Body of pancreas (tissue), 4 donors: ENCODE measurements around the gene CAPN8. TPM values are rescaled to one million over a fixed set of nuclear protein-coding genes. Genes with fewer than 3 reads are reported as not detected.

Experiments
- ATAC-seq: fragments of 150-250 bp; one replicate; pipeline ENCODE4 v1.9.1; 2016
- DNase-seq, 4 donors: peaks; one replicate each; pipeline ENCODE4 v3.0.0-alpha.2; 2019
- H3K27ac ChIP-seq, 4 donors: fragments of 200-600 bp; sonication (generic); 1 replicate in 3 of 4; 2 replicates in 1 of 4; pipeline versions ENCODE4 v1.5.1 to v1.6.1; 2016 to 2019; ENCODE audit warnings: mild to moderate bottlenecking in 1 of 4, mixed read lengths in 1 of 4, moderate library complexity in 1 of 4
- H3K27me3 ChIP-seq, 2 donors: fragments of 200-600 bp; sonication (generic); one replicate each; pipeline ENCODE4 v1.6.0; 2016; ENCODE audit warnings: mild to moderate bottlenecking in 1 of 2
- H3K36me3 ChIP-seq, 2 donors: fragments of 200-600 bp; sonication (generic); replicated peaks in 1 of 2; 2 replicates each; pipeline ENCODE4 v1.5.1; 2016; ENCODE audit warnings: low read depth in 2 of 2; ENCODE audit not compliant: insufficient read depth in 1 of 2
- H3K4me1 ChIP-seq: fragments of 200-600 bp; sonication (generic); one replicate; pipeline ENCODE4 v1.6.0; 2016
- H3K4me3 ChIP-seq, 2 donors: fragments of 200-600 bp; sonication (generic); 1 replicate in 1 of 2; 2 replicates in 1 of 2; pipeline ENCODE4 v1.5.1; 2016 to 2019
- H3K9me3 ChIP-seq, 3 donors: fragments of 200-600 bp; sonication (generic); 1 replicate in 2 of 3; 2 replicates in 1 of 3; pipeline ENCODE4 v1.5.1; 2016
- CTCF ChIP-seq, 7 experiments: fragments of 450-650 bp in 4 of 7; fragments of 200-600 bp in 3 of 7; sonication (generic) in 3 of 7; IDR thresholded peaks; one replicate each; pipeline ENCODE4 v1.5.1; 2016 to 2019; ENCODE audit warnings: antibody characterized with exemption in 7 of 7
- POLR2A ChIP-seq, 3 donors: fragments of 450-650 bp; IDR thresholded peaks; one replicate each; pipeline ENCODE4 v1.6.1; 2016; ENCODE audit warnings: antibody characterized with exemption in 3 of 3, mild to moderate bottlenecking in 2 of 3
- WGBS, 2 donors: methylation state at CpG; one replicate each; pipeline ENCODE4 v1.1.5; 2017; 5-methylcytosine and 5-hydroxymethylcytosine counted together
- intact Hi-C: fragments of 100-400 bp; cut with DNase I; formaldehyde crosslinking; loops from one replicate; pipeline ENCODE4 v1.15.1; 2023
- total RNA-seq, 2 donors: library from RNA; depleted of rRNA; stranded (reverse); fragments of >200 nt; gene quantifications; one replicate each; pipeline ENCODE4 v1.1.0, GENCODE V29; 2016

The CAPN8 gene
- 10 to 100 TPM in 1 of 2 donors, not detected in 1; 43.1 TPM for total RNA-seq

GRCh38 chr1:223665592-223666312 lies at the start of gene CAPN8:
Gene CAPN8, minus strand, starts transcription at chr1:223665701. Its CDS starts 55 bp downstream, at chr1:223665646.
- DNase-seq (peak; percentile 12 to 86 (median 49)), ATAC-seq (peak; percentile 67)
- no peaks in the 10 kb centered on the region for H3K27me3 ChIP-seq
- no peaks in the 10 kb centered on the region for H3K4me1 ChIP-seq
- TF ChIP-seq CTCF (IDR thresholded peaks at IDR 0.05) (no peak), POLR2A (IDR thresholded peaks at IDR 0.05) (peak in 1 of 3 donors; percentile 67)
- WGBS, 2 donors: 57 to 82% methylated on average over 6 of the region's 6 CpGs
- intact Hi-C loops: no loop called here
- no peak within 1 kb of the TSS for H3K4me3 ChIP-seq
- H3K9me3 ChIP-seq: no peaks in the 10 kb centered on the region
- H3K27ac ChIP-seq: peak within 1 kb of the TSS in 1 of 4 donors; percentile 68
- no peaks in the 10 kb centered on the region for H3K36me3 ChIP-seq

- Histone ChIP-seq H3K36me3 (no peaks in the 10 kb centered on the region), H3K4me3 (no peak overlapping the region), H3K9me3 (no peaks in the 10 kb centered on the region), H3K4me1 (peaks cover 34% of the 10 kb centered on the region), H3K27me3 (no peaks in the 10 kb centered on the region), H3K27ac (peak overlapping the region in 1 of 4 donors; percentile 3)
- DNase-seq: peak in 1 of 4 donors; percentile 24
- no peak for ATAC-seq
- intact Hi-C loops: loop anchor here (5.0 kb wide), 1 partner anchor 37 kb away; no protein-coding TSS in a partner anchor
- TF ChIP-seq CTCF (IDR thresholded peaks at IDR 0.05) (no peak), POLR2A (IDR thresholded peaks at IDR 0.05) (no peak)
- 70 to 76% methylated on average over 9 of the region's 9 CpGs for WGBS, 2 donors
These were observed 49.5 kb upstream of the CAPN8 start for GRCh38 chr1:223714849-223715603.

- 93 to 95% methylated on average over 2 of the region's 2 CpGs for WGBS, 2 donors
- no peaks in the 10 kb centered on the region for H3K27me3 ChIP-seq
- no peaks in the 10 kb centered on the region for H3K36me3 ChIP-seq
- TF ChIP-seq POLR2A (IDR thresholded peaks at IDR 0.05): no peak
- TF ChIP-seq CTCF (IDR thresholded peaks at IDR 0.05): no peak
- H3K4me3 ChIP-seq: no peak overlapping the region
- intact Hi-C loops: no loop called here
- no peaks in the 10 kb centered on the region for H3K9me3 ChIP-seq
- H3K4me1 ChIP-seq: peaks cover 34% of the 10 kb centered on the region
- no peak for ATAC-seq
- no peak for DNase-seq
- no peak overlapping the region for H3K27ac ChIP-seq
These were observed 48.9 kb upstream of the CAPN8 start for GRCh38 chr1:223714421-223714724.

GRCh38 chr1:223713546-223714420 lies 48.3 kb upstream of the CAPN8 start:
- H3K27me3 ChIP-seq: no peaks in the 10 kb centered on the region
- intact Hi-C loops: no loop called here
- H3K9me3 ChIP-seq: no peaks in the 10 kb centered on the region
- no peak for TF ChIP-seq CTCF (IDR thresholded peaks at IDR 0.05)
- no peak for TF ChIP-seq POLR2A (IDR thresholded peaks at IDR 0.05)
- peak overlapping the region; percentile 80 to 91 (median 88) for H3K27ac ChIP-seq
- DNase-seq (no peak), ATAC-seq (no peak)
- peaks cover 34% of the 10 kb centered on the region for H3K4me1 ChIP-seq
- H3K36me3 ChIP-seq: no peaks in the 10 kb centered on the region
- WGBS, 2 donors: 40 to 43% methylated on average over 7 of the region's 7 CpGs
- H3K4me3 ChIP-seq: peak overlapping the region in 1 of 2 donors; percentile 56
